H1 (cell line): ENCODE results near the gene CFHR1. TPM values are rescaled to one million over a fixed set of nuclear protein-coding genes. Genes with fewer than 3 reads are reported as not detected.

ENCODE experiments used
- CTCF ChIA-PET: fragments of 300-600 bp; sonication (Branson Sonifier 250); formaldehyde crosslinking; loops from one replicate; lab custom pipeline; 2021; ENCODE audit not compliant: partially characterized antibody; lab: Charles Lee
- POLR2A ChIA-PET: fragments of 300-600 bp; sonication (Branson Sonifier 250); formaldehyde crosslinking; loops from one replicate; lab custom pipeline; 2021; ENCODE audit warnings: inconsistent platforms; ENCODE audit not compliant: partially characterized antibody; lab: Charles Lee
- DNase-seq, 2 experiments: peaks; one replicate each; pipeline versions ENCODE4 v3.0.0 to v3.0.0-alpha.2; 2010 to 2022; ENCODE audit warnings: low spot score in 2 of 2, low read depth in 1 of 2, mixed read lengths in 1 of 2
- FAIRE-seq: peaks from 2 replicates; lab custom pipeline; 2011; peaks lifted over from hg19 to GRCh38; lab: Jason Lieb, UNC
- H2AFZ ChIP-seq: 2 replicates; pipeline ENCODE4 v1.8.1; 2012; ENCODE audit warnings: low read length, inconsistent platforms
- H2AK5ac ChIP-seq: 2 replicates; pipeline ENCODE4 v1.6.1; 2013; ENCODE audit warnings: low read depth, low read length
- H2BK120ac ChIP-seq: replicated peaks from 2 replicates; pipeline ENCODE3; 2013; ENCODE audit warnings: low read depth, low read length, inconsistent platforms
- H2BK12ac ChIP-seq: 2 replicates; pipeline ENCODE4 v1.6.1; 2013; ENCODE audit warnings: low read depth, low read length
- H2BK15ac ChIP-seq: 2 replicates; pipeline ENCODE4 v1.6.1; 2013; ENCODE audit warnings: low read length
- H2BK20ac ChIP-seq: 2 replicates; pipeline ENCODE4 v1.6.1; 2013; ENCODE audit warnings: low read length
- H2BK5ac ChIP-seq: 2 replicates; pipeline ENCODE4 v1.6.1; 2013; ENCODE audit warnings: low read depth, low read length
- H3K14ac ChIP-seq: 2 replicates; pipeline ENCODE4 v1.6.1; 2013; ENCODE audit warnings: inconsistent platforms; ENCODE audit not compliant: insufficient read length
- H3K18ac ChIP-seq: 2 replicates; pipeline ENCODE4 v1.6.1; 2013; ENCODE audit warnings: low read length; ENCODE audit errors: extremely low read depth
- H3K23ac ChIP-seq: 2 replicates; pipeline ENCODE4 v1.6.1; 2013; ENCODE audit warnings: inconsistent platforms; ENCODE audit not compliant: insufficient read length
- H3K23me2 ChIP-seq: 2 replicates; pipeline ENCODE4 v1.6.1; 2013; ENCODE audit warnings: low read depth, low read length
- H3K27ac ChIP-seq: 2 replicates; pipeline ENCODE4 v1.6.1; 2011; ENCODE audit warnings: low read depth, low read length, inconsistent platforms
- H3K27me3 ChIP-seq, 4 experiments: replicated peaks in 1 of 4; 1 replicate in 1 of 4; 2 replicates in 3 of 4; pipeline versions ENCODE4 v1.6.1 to v1.8.1; 2011 to 2013; ENCODE audit warnings: low read length in 3 of 4, mild to moderate bottlenecking in 3 of 4, inconsistent platforms in 2 of 4, mixed read lengths in 2 of 4, moderate library complexity in 1 of 4; ENCODE audit not compliant: control insufficient read depth in 3 of 4, insufficient read depth in 3 of 4; ENCODE audit errors: extremely low read depth in 1 of 4
- H3K36me3 ChIP-seq, 4 experiments: 2 replicates each; pipeline versions ENCODE4 v1.6.1 to v1.8.1; 2011 to 2013; ENCODE audit warnings: mild to moderate bottlenecking in 4 of 4, low read length in 3 of 4, moderate library complexity in 2 of 4, control low read depth in 1 of 4, inconsistent platforms in 1 of 4; ENCODE audit not compliant: insufficient read depth in 4 of 4, control insufficient read depth in 2 of 4
- H3K4ac ChIP-seq: replicated peaks from 2 replicates; pipeline ENCODE3; 2013; ENCODE audit warnings: low read length, low read depth, mixed read lengths, inconsistent platforms; ENCODE audit not compliant: insufficient read length
- H3K4me1 ChIP-seq, 4 experiments: replicated peaks in 1 of 4; 1 replicate in 1 of 4; 2 replicates in 3 of 4; pipeline versions ENCODE4 v1.6.1 to v1.8.1; 2011 to 2013; ENCODE audit warnings: low read length in 3 of 4, inconsistent platforms in 2 of 4, mixed read lengths in 1 of 4; ENCODE audit not compliant: insufficient read depth in 4 of 4, control insufficient read depth in 3 of 4
- H3K4me2 ChIP-seq, 2 experiments: 2 replicates each; pipeline versions ENCODE4 v1.6.1 to v1.8.1; 2011 to 2013; ENCODE audit warnings: low read depth in 2 of 2, low read length in 2 of 2, control low read depth in 1 of 2, inconsistent platforms in 1 of 2, mild to moderate bottlenecking in 1 of 2; ENCODE audit not compliant: insufficient read depth in 1 of 2
- H3K4me3 ChIP-seq, 4 experiments: fragments of 200-600, 300-600 bp in 1 of 4; sonication (generic), shearing (Covaris generic), sonication (Bioruptor Twin) in 1 of 4; 2 replicates each; pipeline versions ENCODE4 v1.5.1 to v1.8.1; 2011 to 2016; ENCODE audit warnings: low read length in 4 of 4, low read depth in 3 of 4, control low read depth in 2 of 4, inconsistent platforms in 2 of 4, mild to moderate bottlenecking in 2 of 4, mixed read lengths in 1 of 4, moderate library complexity in 1 of 4; ENCODE audit not compliant: insufficient read depth in 2 of 4; ENCODE audit errors: extremely low read depth in 1 of 4
- H3K56ac ChIP-seq: replicated peaks from 2 replicates; pipeline ENCODE3; 2013; ENCODE audit warnings: low read depth, mild to moderate bottlenecking, mixed read lengths, low read length, inconsistent platforms; ENCODE audit not compliant: insufficient read length
- H3K79me1 ChIP-seq: 2 replicates; pipeline ENCODE4 v1.6.1; 2013; ENCODE audit warnings: low read depth, low read length, control low read depth
- H3K79me2 ChIP-seq, 2 experiments: 2 replicates each; pipeline versions ENCODE4 v1.6.1 to v1.8.1; 2012 to 2013; ENCODE audit warnings: low read length in 2 of 2, mild to moderate bottlenecking in 2 of 2, inconsistent platforms in 1 of 2; ENCODE audit not compliant: insufficient read depth in 2 of 2, control insufficient read depth in 1 of 2
- H3K9ac ChIP-seq, 4 experiments: replicated peaks in 1 of 4; 1 replicate in 1 of 4; 2 replicates in 3 of 4; pipeline versions ENCODE4 v1.6.1 to v1.8.1; 2011 to 2013; ENCODE audit warnings: low read depth in 3 of 4, low read length in 3 of 4, control low read depth in 2 of 4, mild to moderate bottlenecking in 2 of 4, moderate library complexity in 2 of 4, inconsistent platforms in 1 of 4; ENCODE audit errors: extremely low read depth in 1 of 4
- H3K9me3 ChIP-seq, 2 experiments: 2 replicates each; pipeline versions ENCODE4 v1.6.1 to v1.8.1; 2012 to 2013; ENCODE audit warnings: mild to moderate bottlenecking in 2 of 2, moderate library complexity in 2 of 2, control low read depth in 1 of 2, inconsistent platforms in 1 of 2, low read depth in 1 of 2, low read length in 1 of 2, mixed read lengths in 1 of 2; ENCODE audit not compliant: insufficient read depth in 2 of 2
- H4K20me1 ChIP-seq, 2 experiments: replicated peaks in 1 of 2; 2 replicates each; pipeline versions ENCODE3 to v1.8.1; 2011 to 2013; ENCODE audit warnings: inconsistent platforms in 2 of 2, low read length in 2 of 2, mild to moderate bottlenecking in 1 of 2; ENCODE audit not compliant: insufficient read depth in 2 of 2, control insufficient read depth in 1 of 2
- H4K5ac ChIP-seq: 2 replicates; pipeline ENCODE4 v1.6.1; 2013; ENCODE audit warnings: low read length, low read depth, mixed read lengths, inconsistent platforms; ENCODE audit not compliant: insufficient read length
- H4K8ac ChIP-seq: 2 replicates; pipeline ENCODE4 v1.8.0; 2013; ENCODE audit warnings: mild to moderate bottlenecking, moderate library complexity, low read length, inconsistent platforms; ENCODE audit not compliant: insufficient read depth; ENCODE audit errors: extremely low read depth
- H4K91ac ChIP-seq: replicated peaks from 2 replicates; pipeline ENCODE3; 2013; ENCODE audit warnings: low read length, mixed read lengths, inconsistent platforms; ENCODE audit not compliant: insufficient read length
- ASH2L ChIP-seq: fragments of 200-600, 300-600 bp; sonication (generic); IDR thresholded peaks from one replicate; pipeline ENCODE4 v1.7.1; 2017; ENCODE audit warnings: low read length
- POLR2A ChIP-seq, 2 experiments: IDR thresholded peaks; 1 replicate in 1 of 2; 2 replicates in 1 of 2; pipeline ENCODE4 v1.6.1; 2011; ENCODE audit warnings: low read depth in 2 of 2, low read length in 2 of 2, mild to moderate bottlenecking in 2 of 2; ENCODE audit errors: control extremely low read depth in 1 of 2
- WGBS, 2 experiments: shearing (Covaris generic) in 1 of 2; methylation state at CpG; one replicate each; pipeline versions ENCODE4 v1.1.6 to v1.1.7; 2013 to 2015; ENCODE audit warnings: low lambda C conversion rate in 2 of 2, mixed read lengths in 2 of 2, inconsistent platforms in 1 of 2, low coverage in 1 of 2, missing lambda C conversion rate in 1 of 2; ENCODE audit not compliant: insufficient replicate concordance in 2 of 2, insufficient coverage in 1 of 2, insufficient read length in 1 of 2; ENCODE audit errors: extremely low coverage in 1 of 2, missing lambda C conversion rate in 1 of 2; 5-methylcytosine and 5-hydroxymethylcytosine counted together
- polyA plus RNA-seq, 7 experiments: library from polyadenylated mRNA; depleted of rRNA in 3 of 7; stranded (reverse) in 5 of 7; unstranded in 2 of 7; fragments of >200 nt in 5 of 7; fragments of 200-250 nt in 2 of 7; gene quantifications; 1 replicate in 5 of 7; 2 replicates in 1 of 7; 4 replicates in 1 of 7; pipeline versions ENCODE4 v1.2.1 to v1.2.3, GENCODE V29; 2011 to 2013; ENCODE audit warnings: missing spikeins in 2 of 7, mixed read lengths in 2 of 7
- total RNA-seq: library from RNA; stranded (reverse); fragmentation: NEBNext Ultra II Directional; extraction: Animal tissue kit (Norgen Biotek cat#: 25700); gene quantifications from 2 replicates; pipeline ENCODE4 v1.2.1, GENCODE V29; 2021

CFHR1 gene
- total and polyA plus RNA-seq, 2 of the 8 experiments (the other 6 are each of a cell fraction or from before 2014, with no cell fraction given), result not detected

DNA sequence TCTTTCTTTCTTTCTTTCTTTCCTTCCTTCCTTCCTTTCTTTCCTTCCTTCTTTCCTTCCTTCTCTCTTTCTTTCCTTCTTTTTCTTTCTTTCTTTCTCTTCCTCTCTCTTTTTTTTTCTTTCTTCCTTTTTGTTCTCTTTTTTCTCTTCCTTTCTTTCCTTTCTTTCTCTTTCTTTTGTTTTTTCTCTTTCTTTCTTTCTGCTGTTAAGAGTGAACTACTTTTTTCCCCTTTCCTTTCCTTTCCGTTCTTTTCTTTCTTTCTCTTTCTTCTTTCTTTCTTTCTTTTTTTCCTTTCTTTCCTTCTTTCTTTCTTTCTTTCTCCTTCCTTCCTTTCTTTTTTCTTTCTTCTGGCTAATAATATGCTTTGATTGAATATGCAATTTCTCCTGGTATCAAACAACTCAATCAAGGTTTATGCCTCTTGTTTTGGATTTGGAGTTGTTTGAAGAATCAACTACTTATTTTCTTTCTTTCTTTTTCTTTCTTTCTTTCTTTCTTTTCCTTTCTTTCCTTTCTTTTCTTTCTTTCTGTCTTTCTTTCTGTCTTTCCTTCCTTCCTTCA, 40.9 kb downstream of the CFHR1 start:
- TF ChIP-seq POLR2A (IDR thresholded peaks at IDR 0.05; ENCODE audit: control extremely low read depth in 1 of 2, low read depth in 2 of 2, low read length in 2 of 2) (no peak), ASH2L (no peak)
- Histone ChIP-seq H3K79me2 (no peaks in the 10 kb centered on the region), H3K79me1 (no peaks in the 10 kb centered on the region), H3K9ac (no peak overlapping the region), H3K23ac (no peak overlapping the region), H3K56ac (no peak overlapping the region), H3K27ac (no peak overlapping the region), H4K91ac (no peak overlapping the region), H2BK20ac (no peak overlapping the region), H2BK15ac (no peak overlapping the region), H3K23me2 (no peaks in the 10 kb centered on the region), H3K9me3 (no peaks in the 10 kb centered on the region), H4K8ac (no peak overlapping the region), H2AK5ac (no peak overlapping the region), H2BK120ac (no peak overlapping the region), H3K36me3 (no peaks in the 10 kb centered on the region), H3K27me3 (no peaks in the 10 kb centered on the region), H3K4ac (no peak overlapping the region), H4K20me1 (no peaks in the 10 kb centered on the region), H4K5ac (no peak overlapping the region), H3K4me1 (no peaks in the 10 kb centered on the region), H2AFZ (no peak overlapping the region), H3K14ac (no peak overlapping the region), H3K4me2 (no peak overlapping the region), H3K4me3 (no peak overlapping the region), H3K18ac (no peak overlapping the region), H2BK12ac (no peak overlapping the region), H2BK5ac (no peak overlapping the region)
- no peak for FAIRE-seq
- ChIA-PET POLR2A (no interaction called here), CTCF (interaction anchor here (0.6 kb wide), 1 partner anchor 493 kb away, joined by 3 read pairs; no protein-coding TSS in a partner anchor)
- DNase-seq, result no peak
- 47% methylated on average over 1 of the region's 1 CpG; no CpG with 5 or more reads in 1 of the 2 experiments for WGBS, 2 experiments
